ENCODE data around the gene KPNA2. TPM values are rescaled to one million over a fixed set of nuclear protein-coding genes. Genes with fewer than 3 reads are reported as not detected.

The KPNA2 gene
- total and polyA plus RNA-seq, 2 of the 13 experiments (the other 11 are each of a cell fraction or from before 2014, with no cell fraction given) = 111 to 305 TPM

DNA sequence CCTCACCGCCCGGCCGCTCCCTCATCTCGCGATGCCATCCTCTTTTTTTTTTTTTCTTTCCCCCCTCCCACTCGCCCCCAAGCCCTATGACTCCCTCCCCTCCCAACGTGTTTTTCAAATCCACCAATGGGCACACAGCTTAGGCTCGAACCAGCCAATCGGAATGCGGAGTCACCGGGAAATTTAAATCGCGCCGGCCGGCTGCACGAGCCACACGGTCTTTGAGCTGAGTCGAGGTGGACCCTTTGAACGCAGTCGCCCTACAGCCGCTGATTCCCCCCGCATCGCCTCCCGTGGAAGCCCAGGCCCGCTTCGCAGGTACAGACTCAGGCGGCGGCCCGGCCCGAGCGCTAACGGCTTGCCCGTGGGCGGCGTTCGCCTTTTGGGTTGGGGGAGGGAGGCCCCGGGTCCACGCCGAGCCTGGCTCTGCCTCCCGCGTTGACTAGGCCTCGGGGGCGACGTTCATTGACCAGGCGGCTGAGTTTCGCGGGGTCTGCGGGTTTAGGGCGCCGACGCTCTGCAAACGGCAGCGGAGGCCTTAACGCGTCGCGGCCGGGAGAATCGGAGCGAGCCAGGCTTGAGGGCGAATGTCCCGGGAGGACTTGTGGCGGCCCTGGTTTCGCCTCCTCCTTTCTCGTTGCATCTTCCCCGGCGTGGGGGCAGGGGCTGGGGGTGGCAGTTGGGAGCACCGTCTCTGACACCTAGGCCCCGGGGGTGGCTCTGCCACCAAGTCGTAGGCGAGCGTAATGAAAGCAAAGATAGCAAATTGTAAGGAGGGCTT is at the start of gene KPNA2 (continued):
- TF ChIP-seq, protein P1, sequence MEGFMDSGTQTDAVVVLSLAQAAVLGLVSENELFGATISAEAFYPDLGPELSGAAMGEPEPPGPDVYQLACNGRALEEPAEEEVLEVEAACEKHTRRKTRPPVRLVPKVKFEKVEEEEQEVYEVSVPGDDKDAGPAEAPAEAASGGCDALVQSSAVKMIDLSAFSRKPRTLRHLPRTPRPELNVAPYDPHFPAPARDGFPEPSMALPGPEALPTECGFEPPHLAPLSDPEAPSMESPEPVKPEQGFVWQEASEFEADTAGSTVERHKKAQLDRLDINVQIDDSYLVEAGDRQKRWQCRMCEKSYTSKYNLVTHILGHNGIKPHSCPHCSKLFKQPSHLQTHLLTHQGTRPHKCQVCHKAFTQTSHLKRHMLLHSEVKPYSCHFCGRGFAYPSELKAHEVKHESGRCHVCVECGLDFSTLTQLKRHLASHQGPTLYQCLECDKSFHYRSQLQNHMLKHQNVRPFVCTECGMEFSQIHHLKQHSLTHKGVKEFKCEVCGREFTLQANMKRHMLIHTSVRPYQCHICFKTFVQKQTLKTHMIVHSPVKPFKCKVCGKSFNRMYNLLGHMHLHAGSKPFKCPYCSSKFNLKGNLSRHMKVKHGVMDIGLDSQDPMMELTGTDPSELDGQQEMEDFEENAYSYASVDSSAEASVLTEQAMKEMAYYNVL (CRISPR knock-in tag; IDR thresholded peaks at IDR 0.05; ENCODE audit: borderline replicate concordance) = peak; percentile 67; the same call in 1 of the 2 replicates
- TF ChIP-seq ZBTB21 (CRISPR knock-in tag; IDR thresholded peaks at IDR 0.05) = 0 out of 2 replicates have a peak, but pooled peaks have one; percentile 13
- TF ChIP-seq, protein P2, sequence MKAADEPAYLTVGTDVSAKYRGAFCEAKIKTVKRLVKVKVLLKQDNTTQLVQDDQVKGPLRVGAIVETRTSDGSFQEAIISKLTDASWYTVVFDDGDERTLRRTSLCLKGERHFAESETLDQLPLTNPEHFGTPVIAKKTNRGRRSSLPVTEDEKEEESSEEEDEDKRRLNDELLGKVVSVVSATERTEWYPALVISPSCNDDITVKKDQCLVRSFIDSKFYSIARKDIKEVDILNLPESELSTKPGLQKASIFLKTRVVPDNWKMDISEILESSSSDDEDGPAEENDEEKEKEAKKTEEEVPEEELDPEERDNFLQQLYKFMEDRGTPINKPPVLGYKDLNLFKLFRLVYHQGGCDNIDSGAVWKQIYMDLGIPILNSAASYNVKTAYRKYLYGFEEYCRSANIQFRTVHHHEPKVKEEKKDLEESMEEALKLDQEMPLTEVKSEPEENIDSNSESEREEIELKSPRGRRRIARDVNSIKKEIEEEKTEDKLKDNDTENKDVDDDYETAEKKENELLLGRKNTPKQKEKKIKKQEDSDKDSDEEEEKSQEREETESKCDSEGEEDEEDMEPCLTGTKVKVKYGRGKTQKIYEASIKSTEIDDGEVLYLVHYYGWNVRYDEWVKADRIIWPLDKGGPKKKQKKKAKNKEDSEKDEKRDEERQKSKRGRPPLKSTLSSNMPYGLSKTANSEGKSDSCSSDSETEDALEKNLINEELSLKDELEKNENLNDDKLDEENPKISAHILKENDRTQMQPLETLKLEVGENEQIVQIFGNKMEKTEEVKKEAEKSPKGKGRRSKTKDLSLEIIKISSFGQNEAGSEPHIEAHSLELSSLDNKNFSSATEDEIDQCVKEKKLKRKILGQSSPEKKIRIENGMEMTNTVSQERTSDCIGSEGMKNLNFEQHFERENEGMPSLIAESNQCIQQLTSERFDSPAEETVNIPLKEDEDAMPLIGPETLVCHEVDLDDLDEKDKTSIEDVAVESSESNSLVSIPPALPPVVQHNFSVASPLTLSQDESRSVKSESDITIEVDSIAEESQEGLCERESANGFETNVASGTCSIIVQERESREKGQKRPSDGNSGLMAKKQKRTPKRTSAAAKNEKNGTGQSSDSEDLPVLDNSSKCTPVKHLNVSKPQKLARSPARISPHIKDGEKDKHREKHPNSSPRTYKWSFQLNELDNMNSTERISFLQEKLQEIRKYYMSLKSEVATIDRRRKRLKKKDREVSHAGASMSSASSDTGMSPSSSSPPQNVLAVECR (CRISPR knock-in tag; IDR thresholded peaks at IDR 0.05; ENCODE audit: borderline replicate concordance) = peak; percentile 100
- TF ChIP-seq, protein P3, sequence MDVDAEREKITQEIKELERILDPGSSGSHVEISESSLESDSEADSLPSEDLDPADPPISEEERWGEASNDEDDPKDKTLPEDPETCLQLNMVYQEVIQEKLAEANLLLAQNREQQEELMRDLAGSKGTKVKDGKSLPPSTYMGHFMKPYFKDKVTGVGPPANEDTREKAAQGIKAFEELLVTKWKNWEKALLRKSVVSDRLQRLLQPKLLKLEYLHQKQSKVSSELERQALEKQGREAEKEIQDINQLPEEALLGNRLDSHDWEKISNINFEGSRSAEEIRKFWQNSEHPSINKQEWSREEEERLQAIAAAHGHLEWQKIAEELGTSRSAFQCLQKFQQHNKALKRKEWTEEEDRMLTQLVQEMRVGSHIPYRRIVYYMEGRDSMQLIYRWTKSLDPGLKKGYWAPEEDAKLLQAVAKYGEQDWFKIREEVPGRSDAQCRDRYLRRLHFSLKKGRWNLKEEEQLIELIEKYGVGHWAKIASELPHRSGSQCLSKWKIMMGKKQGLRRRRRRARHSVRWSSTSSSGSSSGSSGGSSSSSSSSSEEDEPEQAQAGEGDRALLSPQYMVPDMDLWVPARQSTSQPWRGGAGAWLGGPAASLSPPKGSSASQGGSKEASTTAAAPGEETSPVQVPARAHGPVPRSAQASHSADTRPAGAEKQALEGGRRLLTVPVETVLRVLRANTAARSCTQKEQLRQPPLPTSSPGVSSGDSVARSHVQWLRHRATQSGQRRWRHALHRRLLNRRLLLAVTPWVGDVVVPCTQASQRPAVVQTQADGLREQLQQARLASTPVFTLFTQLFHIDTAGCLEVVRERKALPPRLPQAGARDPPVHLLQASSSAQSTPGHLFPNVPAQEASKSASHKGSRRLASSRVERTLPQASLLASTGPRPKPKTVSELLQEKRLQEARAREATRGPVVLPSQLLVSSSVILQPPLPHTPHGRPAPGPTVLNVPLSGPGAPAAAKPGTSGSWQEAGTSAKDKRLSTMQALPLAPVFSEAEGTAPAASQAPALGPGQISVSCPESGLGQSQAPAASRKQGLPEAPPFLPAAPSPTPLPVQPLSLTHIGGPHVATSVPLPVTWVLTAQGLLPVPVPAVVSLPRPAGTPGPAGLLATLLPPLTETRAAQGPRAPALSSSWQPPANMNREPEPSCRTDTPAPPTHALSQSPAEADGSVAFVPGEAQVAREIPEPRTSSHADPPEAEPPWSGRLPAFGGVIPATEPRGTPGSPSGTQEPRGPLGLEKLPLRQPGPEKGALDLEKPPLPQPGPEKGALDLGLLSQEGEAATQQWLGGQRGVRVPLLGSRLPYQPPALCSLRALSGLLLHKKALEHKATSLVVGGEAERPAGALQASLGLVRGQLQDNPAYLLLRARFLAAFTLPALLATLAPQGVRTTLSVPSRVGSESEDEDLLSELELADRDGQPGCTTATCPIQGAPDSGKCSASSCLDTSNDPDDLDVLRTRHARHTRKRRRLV (CRISPR knock-in tag; IDR thresholded peaks at IDR 0.05) = peak; percentile 98
- TF ChIP-seq GZF1 (CRISPR knock-in tag; IDR thresholded peaks at IDR 0.05) = peak; percentile 89
- TF ChIP-seq GFI1 (CRISPR knock-in tag; IDR thresholded peaks at IDR 0.05; ENCODE audit: borderline replicate concordance) = peak; percentile 76; the same call in 1 of the 2 replicates
- TF ChIP-seq ZNF678 (CRISPR knock-in tag; IDR thresholded peaks at IDR 0.05) = no peak; the same call in 1 of the 2 replicates
- TF ChIP-seq ZNF629 (CRISPR knock-in tag; conservative IDR thresholded peaks at IDR 0.05) = peak; percentile 52; the same call in 1 of the 2 replicates
- peak; percentile 37; the same call in 1 of the 2 replicates for TF ChIP-seq HNRNPL (IDR thresholded peaks at IDR 0.05; ENCODE audit: low read depth, low read length)
- TF ChIP-seq ZNF644 (CRISPR knock-in tag; IDR thresholded peaks at IDR 0.05; ENCODE audit: low read depth) = 0 out of 2 replicates have a peak, but pooled peaks have one; percentile 5
- no peak for TF ChIP-seq ZNF720 (CRISPR knock-in tag; IDR thresholded peaks at IDR 0.05)
- no peak for TF ChIP-seq ZNF737 (CRISPR knock-in tag; IDR thresholded peaks at IDR 0.05; ENCODE audit: borderline replicate concordance)
- peak; percentile 86 for TF ChIP-seq GLI4 (CRISPR knock-in tag; IDR thresholded peaks at IDR 0.05; ENCODE audit: borderline replicate concordance)
- TF ChIP-seq ETV6 (CRISPR knock-in tag; conservative IDR thresholded peaks at IDR 0.05) = no peak; the same call in 1 of the 2 replicates
- peak; percentile 70; the same call in 1 of the 2 replicates for TF ChIP-seq ISL2 (CRISPR knock-in tag; IDR thresholded peaks at IDR 0.05)
- TF ChIP-seq ZNF746 (CRISPR knock-in tag; IDR thresholded peaks at IDR 0.05) = peak; percentile 70; the same call in 1 of the 2 replicates
- peak; percentile 95 for TF ChIP-seq ZFP90 (CRISPR knock-in tag; IDR thresholded peaks at IDR 0.05; ENCODE audit: borderline replicate concordance)
- no peak for TF ChIP-seq ZNF124 (CRISPR knock-in tag; IDR thresholded peaks at IDR 0.05)

Data from HepG2 (cell line).